HepG2 (cell line): ENCODE measurements around the gene SERPINF2. TPM values are rescaled to one million over a fixed set of nuclear protein-coding genes. Genes with fewer than 3 reads are reported as not detected.

Source experiments
- GATA4 ChIP-seq: sonication (generic); IDR thresholded peaks from 2 replicates; pipeline ENCODE4 v1.6.1; 2016; ENCODE audit warnings: antibody characterized with exemption, low read depth, borderline replicate concordance
- MIXL1 ChIP-seq: IDR thresholded peaks from 2 replicates; pipeline ENCODE4 v1.6.1; 2016
- PAWR ChIP-seq: sonication (generic); formaldehyde crosslinking; IDR thresholded peaks from 2 replicates; pipeline ENCODE4 v1.4.0; 2020; ENCODE audit warnings: missing genetic modification reagents, mild to moderate bottlenecking, borderline replicate concordance
- SAP130 ChIP-seq: IDR thresholded peaks from 2 replicates; pipeline ENCODE4 v1.6.1; 2016; ENCODE audit warnings: low read depth
- SRSF1 ChIP-seq: fragments of 200-400 bp; formaldehyde crosslinking; optimal IDR thresholded peaks from 2 replicates; pipeline ENCODE3; 2017; ENCODE audit warnings: mild to moderate bottlenecking, low read depth, low read length, moderate library complexity
- TRIM24 ChIP-seq: sonication (generic); formaldehyde crosslinking; IDR thresholded peaks from 2 replicates; pipeline ENCODE4 v1.8.0; 2022; ENCODE audit warnings: mild to moderate bottlenecking, missing genetic modification reagents
- ZBTB20 ChIP-seq: sonication (generic); formaldehyde crosslinking; IDR thresholded peaks from 2 replicates; pipeline ENCODE4 v1.8.1; 2023; ENCODE audit warnings: missing genetic modification reagents, low read depth, mild to moderate bottlenecking, borderline replicate concordance
- ZFP36L1 ChIP-seq: sonication (generic); formaldehyde crosslinking; IDR thresholded peaks from 2 replicates; pipeline ENCODE4 v1.8.0; 2022; ENCODE audit warnings: mild to moderate bottlenecking, missing genetic modification reagents, moderate library complexity
- ZNF274 ChIP-seq: sonication (generic); formaldehyde crosslinking; IDR thresholded peaks from 2 replicates; pipeline ENCODE4 v1.5.1; 2020; ENCODE audit warnings: mild to moderate bottlenecking, missing genetic modification reagents
- ZNF7 ChIP-seq: IDR thresholded peaks from 2 replicates; pipeline ENCODE4 v1.6.1; 2016; ENCODE audit warnings: missing biosample characterization, missing genetic modification reagents
- ZNF788 ChIP-seq: sonication (generic); formaldehyde crosslinking; IDR thresholded peaks from 2 replicates; pipeline ENCODE4 v1.5.0; 2020; ENCODE audit warnings: mild to moderate bottlenecking, missing genetic modification reagents, borderline replicate concordance
- polyA plus RNA-seq, 8 experiments: library from polyadenylated mRNA; depleted of rRNA in 3 of 8; stranded (reverse) in 7 of 8; unstranded in 1 of 8; fragments of >200 nt; fragmentation: Illumina TruSeq in 4 of 8; extraction: Trizol in 4 of 8; gene quantifications; 2 replicates each; pipeline versions ENCODE4 v1.2.1 to v1.2.3, GENCODE V29; 2011 to 2016; ENCODE audit warnings: low read depth in 4 of 8, missing spikeins in 1 of 8, mixed read lengths in 1 of 8; ENCODE audit not compliant: insufficient read depth in 1 of 8
- total RNA-seq, 5 experiments: library from RNA; depleted of rRNA; stranded (reverse); fragments of >200 nt; fragmentation: Illumina TruSeq; extraction: Trizol; gene quantifications; 2 replicates each; pipeline ENCODE4 v1.2.3, GENCODE V29; 2016; ENCODE audit warnings: low read depth in 1 of 5
- TF ChIP-seq, protein P1 (sequence below): sonication (generic); formaldehyde crosslinking; conservative IDR thresholded peaks from 2 replicates; pipeline ENCODE4 v1.4.0; 2020; ENCODE audit warnings: mild to moderate bottlenecking, missing genetic modification reagents, moderate library complexity
- TF ChIP-seq, protein P2 (sequence below): sonication (generic); formaldehyde crosslinking; IDR thresholded peaks from 2 replicates; pipeline ENCODE4 v1.5.0; 2020; ENCODE audit warnings: missing genetic modification reagents
- TF ChIP-seq, protein P3 (sequence below), 2 experiments: sonication (generic) in 1 of 2; formaldehyde crosslinking in 1 of 2; IDR thresholded peaks; 2 replicates each; pipeline versions ENCODE4 v1.4.0 to v1.6.1; 2018 to 2020; ENCODE audit warnings: missing genetic modification reagents in 2 of 2, borderline replicate concordance in 1 of 2, low read depth in 1 of 2, mild to moderate bottlenecking in 1 of 2, missing biosample characterization in 1 of 2
- TF ChIP-seq, protein P4 (sequence below): sonication (generic); formaldehyde crosslinking; IDR thresholded peaks from 2 replicates; pipeline ENCODE4 v1.8.0; 2022; ENCODE audit warnings: missing genetic modification reagents, mild to moderate bottlenecking, inconsistent platforms, borderline replicate concordance
- TF ChIP-seq, protein P5 (sequence below): sonication (generic); formaldehyde crosslinking; IDR thresholded peaks from 2 replicates; pipeline ENCODE4 v1.4.0; 2020; ENCODE audit warnings: missing genetic modification reagents

Gene SERPINF2
- total and polyA plus RNA-seq, 2 of the 13 experiments (the other 11 are each of a cell fraction or from before 2014, with no cell fraction given): 309 to 548 TPM

DNA sequence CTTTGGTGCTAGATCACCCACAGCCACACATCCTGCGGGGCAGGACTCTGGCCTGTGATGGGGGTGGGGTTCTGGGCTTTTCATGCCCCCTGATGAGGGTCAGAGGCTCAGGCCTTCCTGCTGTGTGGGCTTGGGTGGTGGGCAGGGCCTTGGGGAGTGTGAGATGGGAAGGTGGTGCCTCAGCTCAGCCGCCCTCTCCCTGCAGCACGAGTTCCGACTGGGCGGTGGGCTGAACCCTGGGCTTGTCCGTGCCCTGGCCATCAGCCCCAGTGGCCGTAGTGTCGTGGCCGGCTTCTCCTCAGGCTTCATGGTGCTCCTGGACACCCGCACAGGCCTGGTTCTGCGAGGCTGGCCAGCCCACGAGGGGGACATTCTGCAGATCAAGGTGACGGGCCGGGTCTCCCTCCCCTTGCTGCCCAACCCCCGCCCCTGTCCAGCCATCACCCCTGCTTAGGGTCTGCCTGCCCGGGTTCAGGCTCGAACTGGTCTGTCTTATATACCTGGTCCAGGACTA, 6.8 kb upstream of the SERPINF2 start (continued):
- TF ChIP-seq, protein P1, sequence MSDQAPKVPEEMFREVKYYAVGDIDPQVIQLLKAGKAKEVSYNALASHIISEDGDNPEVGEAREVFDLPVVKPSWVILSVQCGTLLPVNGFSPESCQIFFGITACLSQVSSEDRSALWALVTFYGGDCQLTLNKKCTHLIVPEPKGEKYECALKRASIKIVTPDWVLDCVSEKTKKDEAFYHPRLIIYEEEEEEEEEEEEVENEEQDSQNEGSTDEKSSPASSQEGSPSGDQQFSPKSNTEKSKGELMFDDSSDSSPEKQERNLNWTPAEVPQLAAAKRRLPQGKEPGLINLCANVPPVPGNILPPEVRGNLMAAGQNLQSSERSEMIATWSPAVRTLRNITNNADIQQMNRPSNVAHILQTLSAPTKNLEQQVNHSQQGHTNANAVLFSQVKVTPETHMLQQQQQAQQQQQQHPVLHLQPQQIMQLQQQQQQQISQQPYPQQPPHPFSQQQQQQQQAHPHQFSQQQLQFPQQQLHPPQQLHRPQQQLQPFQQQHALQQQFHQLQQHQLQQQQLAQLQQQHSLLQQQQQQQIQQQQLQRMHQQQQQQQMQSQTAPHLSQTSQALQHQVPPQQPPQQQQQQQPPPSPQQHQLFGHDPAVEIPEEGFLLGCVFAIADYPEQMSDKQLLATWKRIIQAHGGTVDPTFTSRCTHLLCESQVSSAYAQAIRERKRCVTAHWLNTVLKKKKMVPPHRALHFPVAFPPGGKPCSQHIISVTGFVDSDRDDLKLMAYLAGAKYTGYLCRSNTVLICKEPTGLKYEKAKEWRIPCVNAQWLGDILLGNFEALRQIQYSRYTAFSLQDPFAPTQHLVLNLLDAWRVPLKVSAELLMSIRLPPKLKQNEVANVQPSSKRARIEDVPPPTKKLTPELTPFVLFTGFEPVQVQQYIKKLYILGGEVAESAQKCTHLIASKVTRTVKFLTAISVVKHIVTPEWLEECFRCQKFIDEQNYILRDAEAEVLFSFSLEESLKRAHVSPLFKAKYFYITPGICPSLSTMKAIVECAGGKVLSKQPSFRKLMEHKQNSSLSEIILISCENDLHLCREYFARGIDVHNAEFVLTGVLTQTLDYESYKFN (CRISPR knock-in tag): no peak
- TF ChIP-seq PAWR (CRISPR knock-in tag) (0 out of 2 replicates have a peak, but pooled peaks have one; percentile 72), TRIM24 (CRISPR knock-in tag) (no peak), ZFP36L1 (CRISPR knock-in tag) (no peak), SAP130 (no peak), ZNF788 (peak; percentile 60; the same call in 1 of the 2 replicates), ZBTB20 (CRISPR knock-in tag) (no peak), GATA4 (no peak), ZNF274 (CRISPR knock-in tag) (peak; percentile 71; the same call in 1 of the 2 replicates), ZNF7 (CRISPR knock-in tag) (no peak), SRSF1 (peak; percentile 53), MIXL1 (CRISPR knock-in tag) (no peak)
- TF ChIP-seq, protein P2, sequence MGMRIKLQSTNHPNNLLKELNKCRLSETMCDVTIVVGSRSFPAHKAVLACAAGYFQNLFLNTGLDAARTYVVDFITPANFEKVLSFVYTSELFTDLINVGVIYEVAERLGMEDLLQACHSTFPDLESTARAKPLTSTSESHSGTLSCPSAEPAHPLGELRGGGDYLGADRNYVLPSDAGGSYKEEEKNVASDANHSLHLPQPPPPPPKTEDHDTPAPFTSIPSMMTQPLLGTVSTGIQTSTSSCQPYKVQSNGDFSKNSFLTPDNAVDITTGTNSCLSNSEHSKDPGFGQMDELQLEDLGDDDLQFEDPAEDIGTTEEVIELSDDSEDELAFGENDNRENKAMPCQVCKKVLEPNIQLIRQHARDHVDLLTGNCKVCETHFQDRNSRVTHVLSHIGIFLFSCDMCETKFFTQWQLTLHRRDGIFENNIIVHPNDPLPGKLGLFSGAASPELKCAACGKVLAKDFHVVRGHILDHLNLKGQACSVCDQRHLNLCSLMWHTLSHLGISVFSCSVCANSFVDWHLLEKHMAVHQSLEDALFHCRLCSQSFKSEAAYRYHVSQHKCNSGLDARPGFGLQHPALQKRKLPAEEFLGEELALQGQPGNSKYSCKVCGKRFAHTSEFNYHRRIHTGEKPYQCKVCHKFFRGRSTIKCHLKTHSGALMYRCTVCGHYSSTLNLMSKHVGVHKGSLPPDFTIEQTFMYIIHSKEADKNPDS (CRISPR knock-in tag): no peak
- TF ChIP-seq, protein P3, sequence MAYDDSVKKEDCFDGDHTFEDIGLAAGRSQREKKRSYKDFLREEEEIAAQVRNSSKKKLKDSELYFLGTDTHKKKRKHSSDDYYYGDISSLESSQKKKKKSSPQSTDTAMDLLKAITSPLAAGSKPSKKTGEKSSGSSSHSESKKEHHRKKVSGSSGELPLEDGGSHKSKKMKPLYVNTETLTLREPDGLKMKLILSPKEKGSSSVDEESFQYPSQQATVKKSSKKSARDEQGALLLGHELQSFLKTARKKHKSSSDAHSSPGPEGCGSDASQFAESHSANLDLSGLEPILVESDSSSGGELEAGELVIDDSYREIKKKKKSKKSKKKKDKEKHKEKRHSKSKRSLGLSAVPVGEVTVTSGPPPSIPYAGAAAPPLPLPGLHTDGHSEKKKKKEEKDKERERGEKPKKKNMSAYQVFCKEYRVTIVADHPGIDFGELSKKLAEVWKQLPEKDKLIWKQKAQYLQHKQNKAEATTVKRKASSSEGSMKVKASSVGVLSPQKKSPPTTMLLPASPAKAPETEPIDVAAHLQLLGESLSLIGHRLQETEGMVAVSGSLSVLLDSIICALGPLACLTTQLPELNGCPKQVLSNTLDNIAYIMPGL (CRISPR knock-in tag; IDR thresholded peaks at IDR 0.05; ENCODE audit: borderline replicate concordance in 1 of 2, low read depth in 1 of 2): peak in 1 of 2 experiments; percentile 56; a peak in 1 of 4 replicates
- TF ChIP-seq, protein P4, sequence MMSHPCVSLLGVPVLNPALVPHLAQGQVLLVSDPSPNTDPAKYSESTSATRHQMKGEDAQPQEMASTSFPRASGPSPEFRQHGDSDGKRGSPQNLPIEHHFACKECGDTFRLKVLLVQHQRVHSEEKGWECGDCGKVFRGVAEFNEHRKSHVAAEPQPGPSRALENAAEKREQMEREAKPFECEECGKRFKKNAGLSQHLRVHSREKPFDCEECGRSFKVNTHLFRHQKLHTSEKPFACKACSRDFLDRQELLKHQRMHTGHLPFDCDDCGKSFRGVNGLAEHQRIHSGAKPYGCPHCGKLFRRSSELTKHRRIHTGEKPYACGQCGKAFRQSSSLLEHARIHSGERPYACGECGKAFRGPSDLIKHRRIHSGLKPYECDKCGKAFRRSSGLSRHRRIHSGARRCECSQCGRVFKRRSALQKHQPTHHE (CRISPR knock-in tag): no peak
- TF ChIP-seq, protein P5, sequence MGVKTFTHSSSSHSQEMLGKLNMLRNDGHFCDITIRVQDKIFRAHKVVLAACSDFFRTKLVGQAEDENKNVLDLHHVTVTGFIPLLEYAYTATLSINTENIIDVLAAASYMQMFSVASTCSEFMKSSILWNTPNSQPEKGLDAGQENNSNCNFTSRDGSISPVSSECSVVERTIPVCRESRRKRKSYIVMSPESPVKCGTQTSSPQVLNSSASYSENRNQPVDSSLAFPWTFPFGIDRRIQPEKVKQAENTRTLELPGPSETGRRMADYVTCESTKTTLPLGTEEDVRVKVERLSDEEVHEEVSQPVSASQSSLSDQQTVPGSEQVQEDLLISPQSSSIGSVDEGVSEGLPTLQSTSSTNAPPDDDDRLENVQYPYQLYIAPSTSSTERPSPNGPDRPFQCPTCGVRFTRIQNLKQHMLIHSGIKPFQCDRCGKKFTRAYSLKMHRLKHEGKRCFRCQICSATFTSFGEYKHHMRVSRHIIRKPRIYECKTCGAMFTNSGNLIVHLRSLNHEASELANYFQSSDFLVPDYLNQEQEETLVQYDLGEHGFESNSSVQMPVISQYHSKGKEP (CRISPR knock-in tag): no peak
